Gastroesophageal sphincter (tissue), 4 donors: Measurements from ENCODE around the gene AXIN1. TPM values are rescaled to one million over a fixed set of nuclear protein-coding genes. Genes with fewer than 3 reads are reported as not detected.
"Not testable (repeated sequence)": the region's sequence is repeated elsewhere in the genome, so short reads cannot be mapped to it uniquely, and the experiment has no call there.

Source experiments
- ATAC-seq: fragments of 150-250 bp; one replicate; pipeline ENCODE4 v1.9.1; 2016; ENCODE audit warnings: mild to moderate bottlenecking, moderate library complexity
- H3K27ac ChIP-seq, 4 donors: fragments of 200-600 bp; sonication (generic) in 3 of 4; 1 replicate in 3 of 4; 2 replicates in 1 of 4; pipeline ENCODE4 v1.5.1; 2016 to 2019
- H3K27me3 ChIP-seq: fragments of 200-600 bp; sonication (generic); one replicate; pipeline ENCODE4 v1.5.1; 2019
- H3K36me3 ChIP-seq, 2 donors: fragments of 200-600 bp; sonication (generic); one replicate each; pipeline ENCODE4 v1.5.1; 2019; ENCODE audit warnings: control low read depth in 1 of 2
- H3K4me1 ChIP-seq, 3 donors: fragments of 200-600 bp; sonication (generic); 1 replicate in 2 of 3; 2 replicates in 1 of 3; pipeline ENCODE4 v1.5.1; 2016 to 2019; ENCODE audit warnings: control low read depth in 2 of 3
- H3K4me3 ChIP-seq, 2 donors: fragments of 200-600 bp; sonication (generic); one replicate each; pipeline ENCODE4 v1.5.1; 2019; ENCODE audit warnings: mild to moderate bottlenecking in 1 of 2, moderate library complexity in 1 of 2
- H3K9me3 ChIP-seq, 3 donors: fragments of 200-600 bp; sonication (generic); one replicate each; pipeline ENCODE4 v1.5.1; 2017 to 2019; ENCODE audit warnings: control low read depth in 2 of 3
- EP300 ChIP-seq: sonication (generic); formaldehyde crosslinking; IDR thresholded peaks from one replicate; pipeline ENCODE4 v1.6.1; 2017; ENCODE audit warnings: antibody characterized with exemption, mild to moderate bottlenecking
- POLR2A ChIP-seq, 2 donors: fragments of 450-650 bp; IDR thresholded peaks; one replicate each; pipeline ENCODE4 v1.6.1; 2017; ENCODE audit warnings: antibody characterized with exemption in 2 of 2, mild to moderate bottlenecking in 2 of 2, moderate library complexity in 1 of 2
- POLR2AphosphoS5 ChIP-seq: sonication (generic); formaldehyde crosslinking; IDR thresholded peaks from one replicate; pipeline ENCODE4 v1.6.1; 2017; ENCODE audit warnings: antibody characterized with exemption
- WGBS, 2 donors: methylation state at CpG; one replicate each; pipeline ENCODE4 v1.1.5; 2018; ENCODE audit warnings: low coverage in 1 of 2; 5-methylcytosine and 5-hydroxymethylcytosine counted together
- total RNA-seq, 4 donors: library from RNA; depleted of rRNA; stranded (reverse); fragments of >200 nt; gene quantifications; one replicate each; pipeline ENCODE4 v1.1.0, GENCODE V29; 2016
- TF ChIP-seq, protein P1 (sequence below), 4 experiments: fragments of 200-600 bp in 2 of 4; fragments of 450-650 bp in 2 of 4; sonication (generic) in 1 of 4; IDR thresholded peaks; one replicate each; pipeline ENCODE4 v1.5.1; 2017 to 2019; ENCODE audit warnings: antibody characterized with exemption in 4 of 4, mild to moderate bottlenecking in 2 of 4, moderate library complexity in 2 of 4

Gene AXIN1
- total RNA-seq, 4 donors from 2014 or later: 26.0 to 58.8 (median 32.9) TPM

DNA sequence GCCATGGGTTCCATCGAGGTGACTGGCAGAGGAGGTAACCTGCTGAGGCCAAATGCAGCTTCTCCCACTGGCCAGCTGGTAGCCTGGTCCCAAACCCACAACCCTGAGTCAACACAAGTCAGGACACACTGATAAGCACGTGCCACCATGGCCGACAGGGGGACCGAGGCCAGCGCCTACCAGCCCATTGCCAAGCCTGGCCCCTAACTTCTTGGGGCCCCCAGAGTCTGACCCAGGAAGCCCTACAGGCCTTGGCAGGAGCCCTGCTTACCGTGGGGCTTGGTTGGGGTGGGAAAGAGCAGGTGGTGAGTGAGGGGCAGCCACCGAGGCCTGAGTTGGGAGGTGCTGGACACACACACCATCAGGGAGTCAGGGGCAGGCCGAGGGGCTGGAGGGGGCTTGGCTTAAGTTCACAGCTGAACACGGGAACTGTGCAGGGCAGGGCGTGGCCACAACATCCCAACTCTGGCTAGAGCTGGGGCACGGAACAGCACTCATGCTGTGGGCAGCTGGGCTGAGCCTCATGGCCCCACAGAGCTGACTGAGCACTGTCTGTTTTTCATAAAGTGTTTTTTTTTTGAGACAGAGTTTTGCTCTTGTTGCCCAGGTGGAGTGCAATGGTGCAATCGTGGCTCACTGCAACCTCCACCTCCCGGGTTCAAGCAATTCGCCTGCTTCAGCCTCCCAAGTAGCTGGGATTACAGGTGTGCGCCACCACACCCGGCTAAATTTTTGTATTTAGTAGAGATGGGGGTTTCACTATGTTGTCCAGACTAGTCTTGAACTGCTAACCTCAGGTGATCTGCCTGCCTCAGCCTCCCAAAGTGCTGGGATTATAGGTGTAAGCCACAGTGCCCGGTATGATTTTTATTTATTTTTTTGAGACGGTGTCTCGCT is 12.3 kb upstream of the AXIN1 start:
- TF ChIP-seq, protein P1, sequence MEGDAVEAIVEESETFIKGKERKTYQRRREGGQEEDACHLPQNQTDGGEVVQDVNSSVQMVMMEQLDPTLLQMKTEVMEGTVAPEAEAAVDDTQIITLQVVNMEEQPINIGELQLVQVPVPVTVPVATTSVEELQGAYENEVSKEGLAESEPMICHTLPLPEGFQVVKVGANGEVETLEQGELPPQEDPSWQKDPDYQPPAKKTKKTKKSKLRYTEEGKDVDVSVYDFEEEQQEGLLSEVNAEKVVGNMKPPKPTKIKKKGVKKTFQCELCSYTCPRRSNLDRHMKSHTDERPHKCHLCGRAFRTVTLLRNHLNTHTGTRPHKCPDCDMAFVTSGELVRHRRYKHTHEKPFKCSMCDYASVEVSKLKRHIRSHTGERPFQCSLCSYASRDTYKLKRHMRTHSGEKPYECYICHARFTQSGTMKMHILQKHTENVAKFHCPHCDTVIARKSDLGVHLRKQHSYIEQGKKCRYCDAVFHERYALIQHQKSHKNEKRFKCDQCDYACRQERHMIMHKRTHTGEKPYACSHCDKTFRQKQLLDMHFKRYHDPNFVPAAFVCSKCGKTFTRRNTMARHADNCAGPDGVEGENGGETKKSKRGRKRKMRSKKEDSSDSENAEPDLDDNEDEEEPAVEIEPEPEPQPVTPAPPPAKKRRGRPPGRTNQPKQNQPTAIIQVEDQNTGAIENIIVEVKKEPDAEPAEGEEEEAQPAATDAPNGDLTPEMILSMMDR (IDR thresholded peaks at IDR 0.05): no peak
- 47 to 75% methylated on average over 7 to 9 of the region's 19 CpGs for WGBS, 2 donors
- Histone ChIP-seq H3K27me3 (peaks cover 38% of the 10 kb centered on the region), H3K4me3 (no peak overlapping the region), H3K27ac (no peak overlapping the region), H3K4me1 (peaks cover 0 to 19% (median 7%) of the 10 kb centered on the region in 3 donors), H3K9me3 (no peaks in the 10 kb centered on the region), H3K36me3 (peaks cover 0 to 35% of the 10 kb centered on the region in 2 donors)
- ATAC-seq: no peak

DNA sequence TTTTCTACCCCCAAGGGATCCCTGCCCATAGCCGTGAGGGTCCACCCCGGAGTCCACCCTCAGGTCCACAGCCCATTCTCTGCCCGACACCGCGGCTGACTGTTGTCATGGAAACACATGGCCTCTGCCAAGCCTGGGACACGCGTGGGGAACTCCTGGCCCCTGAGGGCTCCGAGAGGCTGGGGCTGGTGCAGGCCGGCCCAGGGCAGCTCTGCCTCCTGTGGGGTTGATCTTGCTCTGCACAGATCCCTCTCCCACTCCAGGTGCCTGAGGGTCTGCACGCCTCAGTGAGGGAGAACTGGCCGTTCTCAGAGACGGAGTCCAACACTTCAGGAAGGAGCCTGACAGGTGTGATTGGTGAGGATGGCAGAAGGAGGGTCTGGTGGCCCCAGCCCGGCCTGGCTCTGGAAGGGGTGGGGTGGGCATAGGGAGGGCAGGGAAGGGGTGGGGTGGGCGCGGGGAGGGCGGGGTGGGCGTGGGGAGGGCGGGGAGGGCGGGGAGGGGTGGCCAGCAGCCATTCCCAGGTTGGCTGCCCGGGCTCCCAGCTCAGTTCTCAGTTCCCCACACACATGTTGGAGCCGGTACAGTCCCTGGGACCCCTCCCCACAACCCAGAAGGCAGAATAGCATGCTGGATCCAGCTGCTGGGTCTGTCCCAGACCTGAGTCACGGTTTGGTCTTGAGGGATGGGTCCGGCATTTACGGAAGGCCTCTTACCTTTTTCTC is 11.4 kb upstream of the AXIN1 start:
- 5 to 61% methylated on average over 2 to 10 of the region's 24 CpGs for WGBS, 2 donors
- Histone ChIP-seq H3K9me3 (no peaks in the 10 kb centered on the region), H3K27ac (no peak overlapping the region), H3K4me3 (no peak overlapping the region), H3K4me1 (peaks cover 0 to 10% (median 0%) of the 10 kb centered on the region in 3 donors), H3K27me3 (peaks cover 38% of the 10 kb centered on the region), H3K36me3 (peaks cover 0 to 30% of the 10 kb centered on the region in 2 donors)
- no peak for ATAC-seq
- TF ChIP-seq EP300 (no peak), POLR2AphosphoS5 (no peak), POLR2A (IDR thresholded peaks at IDR 0.05) (no peak)
- TF ChIP-seq, protein P1 (IDR thresholded peaks at IDR 0.05): no peak

DNA sequence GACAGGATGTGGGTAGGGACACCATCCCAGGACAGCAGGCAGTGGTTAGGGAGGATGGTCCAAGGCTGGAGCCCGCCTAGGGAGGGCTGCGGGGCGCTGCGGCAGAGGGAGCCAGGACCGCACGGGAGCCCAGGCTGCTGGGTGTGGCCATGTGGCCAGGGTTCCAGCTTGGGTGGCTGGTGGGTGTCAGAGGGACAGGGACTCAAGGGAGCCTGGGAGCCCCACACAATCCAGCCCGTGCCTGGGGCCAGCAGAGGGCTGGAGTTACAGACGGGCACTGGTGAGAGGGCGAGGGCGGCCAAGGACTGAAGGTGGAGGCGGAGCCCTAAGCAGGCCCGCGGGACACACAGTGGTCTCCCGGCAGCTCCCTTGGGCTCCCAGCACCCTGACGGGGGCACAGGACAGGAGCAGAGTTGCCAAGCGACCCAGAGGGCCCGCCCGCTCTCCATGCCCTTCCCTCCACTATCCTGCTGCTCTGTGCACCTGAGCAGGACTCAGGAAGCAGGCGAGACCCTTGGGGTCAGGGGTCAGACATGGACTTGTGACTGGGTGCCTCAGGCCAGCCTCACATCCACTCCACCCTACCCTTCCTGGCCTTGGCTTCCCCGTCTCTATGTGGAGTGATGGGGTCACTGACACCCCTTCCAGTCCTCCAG is 10.7 kb upstream of the AXIN1 start:
- H3K36me3 ChIP-seq: peaks cover 0 to 23% of the 10 kb centered on the region in 2 donors
- WGBS, 2 donors: 56% methylated on average over 9 of the region's 20 CpGs; no CpG with 5 or more reads in 1 of the 2 donors
- no peak overlapping the region for H3K4me3 ChIP-seq
- H3K27ac ChIP-seq: no peak overlapping the region
- peaks cover 0 to 8% (median 0%) of the 10 kb centered on the region in 3 donors for H3K4me1 ChIP-seq
- H3K9me3 ChIP-seq: no peaks in the 10 kb centered on the region
- H3K27me3 ChIP-seq: peaks cover 38% of the 10 kb centered on the region
- TF ChIP-seq POLR2AphosphoS5 (no peak), EP300 (no peak), POLR2A (IDR thresholded peaks at IDR 0.05) (no peak)
- TF ChIP-seq, protein P1 (IDR thresholded peaks at IDR 0.05): no peak
- ATAC-seq: no peak

DNA sequence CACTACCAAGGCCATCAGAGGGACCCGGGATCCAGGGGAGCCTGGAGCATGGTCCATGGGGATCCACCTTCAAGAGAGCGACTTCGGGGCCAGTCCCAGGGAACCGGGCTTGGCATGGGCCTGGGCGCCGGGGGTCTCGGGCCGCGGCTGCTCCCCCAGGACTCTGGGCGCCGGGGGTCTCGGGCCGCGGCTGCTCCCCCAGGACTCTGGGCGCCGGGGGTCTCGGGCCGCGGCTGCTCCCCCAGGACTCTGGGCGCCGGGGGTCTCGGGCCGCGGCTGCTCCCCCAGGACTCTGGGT is 10.1 kb upstream of the AXIN1 start:
- H3K4me1 ChIP-seq, ATAC-seq, H3K4me3 ChIP-seq, H3K27ac ChIP-seq, H3K9me3 ChIP-seq: not testable (repeated sequence)
- Histone ChIP-seq H3K27me3 (peaks cover 38% of the 10 kb centered on the region), H3K36me3 (peaks cover 0 to 17% of the 10 kb centered on the region in 2 donors)
- WGBS, 2 donors: no CpG with 5 or more reads among the region's 24 CpGs

DNA sequence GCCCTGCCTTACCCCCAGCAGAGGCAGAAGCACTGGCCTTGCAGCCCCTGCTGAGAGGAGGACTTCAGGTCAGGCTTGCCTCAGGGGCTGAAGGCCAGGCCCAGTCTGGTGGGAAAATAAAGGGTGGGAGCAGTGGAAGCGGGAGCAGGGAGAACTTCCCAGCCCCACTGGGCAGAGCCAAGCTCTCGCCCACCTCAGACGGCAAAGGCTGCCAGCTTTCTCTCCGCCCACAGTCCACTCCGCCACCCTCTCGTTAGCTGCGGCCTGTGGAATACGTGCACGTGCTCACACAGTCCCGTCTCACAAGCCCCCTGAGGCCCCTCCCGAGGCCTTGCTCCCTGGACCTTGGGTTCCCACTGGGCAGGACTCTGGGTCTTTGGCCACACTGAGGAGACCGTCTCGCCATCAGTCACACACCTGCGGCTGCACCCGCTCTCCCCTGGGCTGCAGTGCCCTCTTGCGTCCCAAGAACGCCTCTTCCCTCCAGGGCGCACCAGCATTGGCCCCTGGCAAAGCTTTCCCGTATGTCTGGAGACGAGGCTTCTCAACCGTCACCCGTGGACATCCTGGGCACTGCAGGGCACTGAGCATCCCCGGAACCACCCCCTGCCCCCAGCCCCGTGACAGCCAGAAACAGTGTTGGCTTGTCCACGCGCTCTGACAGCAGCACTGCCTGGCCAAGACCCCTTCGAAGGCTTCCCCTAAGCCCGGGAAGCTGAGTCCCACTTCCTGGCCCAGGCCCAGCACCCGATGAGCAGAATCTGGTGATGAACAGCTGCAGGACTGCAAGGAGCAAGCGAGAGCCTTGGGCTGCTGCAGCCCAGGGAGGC is 9.6 kb upstream of the AXIN1 start:
- H3K9me3 ChIP-seq: no peaks in the 10 kb centered on the region
- peaks cover 38% of the 10 kb centered on the region for H3K27me3 ChIP-seq
- TF ChIP-seq, protein P1 (IDR thresholded peaks at IDR 0.05): peak in 3 of 4 experiments; percentile 68 to 80 (median 76)
- TF ChIP-seq POLR2A (IDR thresholded peaks at IDR 0.05): no peak
- peaks cover 0 to 12% of the 10 kb centered on the region in 2 donors for H3K36me3 ChIP-seq
- ATAC-seq: peak; percentile 79
- H3K4me1 ChIP-seq: peaks cover 0 to 8% (median 0%) of the 10 kb centered on the region in 3 donors
- 4% methylated on average over 7 of the region's 30 CpGs; no CpG with 5 or more reads in 1 of the 2 donors for WGBS, 2 donors
- H3K27ac ChIP-seq: no peak overlapping the region
- H3K4me3 ChIP-seq: no peak overlapping the region
